Pancreas (tissue), 10 donors: Measurements from ENCODE around the gene FRMD5. TPM values are rescaled to one million over a fixed set of nuclear protein-coding genes. Genes with fewer than 3 reads are reported as not detected.

ENCODE experiments used
- ATAC-seq, 4 donors: fragments of 200-7000 bp; cut with Tn5 transposase; one replicate each; pipeline versions ENCODE4 v1.8.0 to v1.9.1; 2020; ENCODE audit warnings: mild to moderate bottlenecking in 4 of 4, moderate library complexity in 4 of 4
- DNase-seq, 6 donors: peaks; one replicate each; pipeline ENCODE4 v3.0.0-alpha.2; 2020
- FAIRE-seq: peaks from 2 replicates; lab custom pipeline; 2012; peaks lifted over from hg19 to GRCh38; lab: Jason Lieb, UNC
- H3K27ac ChIP-seq, 4 donors: fragments of 200-600 bp; sonication (generic); 1 replicate in 3 of 4; 2 replicates in 1 of 4; pipeline versions ENCODE4 v1.5.0 to v1.8.0; 2020
- H3K27me3 ChIP-seq, 4 donors: fragments of 200-600 bp; one replicate each; pipeline ENCODE4 v1.8.0; 2021
- H3K36me3 ChIP-seq, 3 donors: fragments of 200-600 bp; sonication (generic) in 1 of 3; one replicate each; pipeline versions ENCODE4 v1.5.0 to v1.8.0; 2020 to 2021
- H3K4me1 ChIP-seq, 3 donors: fragments of 200-600 bp; one replicate each; pipeline ENCODE4 v1.8.0; 2021
- H3K4me3 ChIP-seq, 4 donors: fragments of 200-600 bp; sonication (generic) in 2 of 4; one replicate each; pipeline versions ENCODE4 v1.5.0 to v1.8.0; 2020 to 2021
- H3K9me3 ChIP-seq, 4 donors: fragments of 200-600 bp; one replicate each; pipeline ENCODE4 v1.8.0; 2021
- CTCF ChIP-seq, 4 donors: fragments of 200-600 bp; sonication (generic) in 3 of 4; IDR thresholded peaks; one replicate each; pipeline versions ENCODE4 v1.5.0 to v1.8.0; 2021; ENCODE audit warnings: antibody characterized with exemption in 4 of 4
- WGBS, 2 donors: extraction: QIAGEN DNeasy Blood & Tissue Kit; methylation state at CpG; one replicate each; pipeline ENCODE4 v1.1.7; 2013; 5-methylcytosine and 5-hydroxymethylcytosine counted together
- intact Hi-C, 3 donors: fragments of 100-400 bp; cut with DNase I; formaldehyde crosslinking; loops; one replicate each; pipeline versions ENCODE4 v1.11.1 to v1.14.2; 2022
- polyA plus RNA-seq, 2 donors: library from polyadenylated mRNA; stranded (reverse); fragments of 200-250 nt; gene quantifications; one replicate each; pipeline ENCODE4 v1.2.3, GENCODE V29; 2013
- total RNA-seq, 6 donors: library from RNA; stranded (reverse); fragmentation: NEBNext Ultra II Directional in 4 of 6; extraction: Animal tissue kit (Norgen Biotek cat#: 25700) in 4 of 6; gene quantifications; one replicate each; pipeline versions ENCODE4 v1.2.1 to v1.2.4, GENCODE V29; 2021 to 2023
- donor health status: healthy with polysubstance abuse.
- donor health status: DM: no; HTN: no; CAD: no; lungs with moderate emphysema.
- donor health status: DM: no; HTN: no; CAD: no.
- donor health status: control.
- donor health status: control.
- donor health status: Bipolar disorder and iron deficiency.
- donor health status: DM: yes; HTN: yes; CAD: no.
- donor health status: DM: no; HTN: no; CAD: no.
- donor health status: DM: no; HTN: no; CAD: no.
- donor health status: DM: yes; HTN: yes; CAD: no.

The FRMD5 gene
- total and polyA plus RNA-seq, 8 donors = 0.04 to 1.5 (median 0.35) TPM; not detected in 1

- no peak for FAIRE-seq
- WGBS, 2 donors = 84 to 89% methylated on average over 6 of the region's 6 CpGs
- DNase-seq = no peak
- ATAC-seq = no peak
- Histone ChIP-seq H3K27ac (no peak overlapping the region), H3K27me3 (no peaks in the 10 kb centered on the region), H3K4me1 (no peaks in the 10 kb centered on the region), H3K36me3 (no peaks in the 10 kb centered on the region), H3K9me3 (no peaks in the 10 kb centered on the region), H3K4me3 (no peak overlapping the region)
- intact Hi-C loops = no loop called here
- TF ChIP-seq CTCF (IDR thresholded peaks at IDR 0.05) = no peak
These were observed 260.6 kb downstream of the FRMD5 start for GRCh38 chr15:43934480-43934879.

- Histone ChIP-seq H3K9me3 (no peaks in the 10 kb centered on the region), H3K4me1 (no peaks in the 10 kb centered on the region), H3K27ac (no peak overlapping the region), H3K27me3 (no peaks in the 10 kb centered on the region), H3K36me3 (no peaks in the 10 kb centered on the region), H3K4me3 (no peak overlapping the region)
- ATAC-seq (no peak), FAIRE-seq (no peak), DNase-seq (no peak)
- WGBS, 2 donors = 51 to 52% methylated on average over 3 of the region's 3 CpGs
- intact Hi-C loops = no loop called here
- TF ChIP-seq CTCF (IDR thresholded peaks at IDR 0.05) = no peak
These were observed 262.2 kb downstream of the FRMD5 start for GRCh38 chr15:43932907-43933306.

GRCh38 chr15:43931790-43932435 is 263.2 kb downstream of the FRMD5 start:
- no peaks in the 10 kb centered on the region for H3K36me3 ChIP-seq
- no peak for TF ChIP-seq CTCF (IDR thresholded peaks at IDR 0.05)
- no peaks in the 10 kb centered on the region for H3K4me1 ChIP-seq
- H3K4me3 ChIP-seq = no peak overlapping the region
- H3K27me3 ChIP-seq = no peaks in the 10 kb centered on the region
- ATAC-seq (no peak), DNase-seq (no peak), FAIRE-seq (no peak)
- no peaks in the 10 kb centered on the region for H3K9me3 ChIP-seq
- H3K27ac ChIP-seq = no peak overlapping the region
- intact Hi-C loops = no loop called here
- 66 to 74% methylated on average over 3 of the region's 3 CpGs for WGBS, 2 donors

- Histone ChIP-seq H3K4me3 (no peak overlapping the region), H3K9me3 (no peaks in the 10 kb centered on the region), H3K36me3 (no peaks in the 10 kb centered on the region), H3K27me3 (no peaks in the 10 kb centered on the region), H3K27ac (no peak overlapping the region), H3K4me1 (no peaks in the 10 kb centered on the region)
- intact Hi-C loops = no loop called here
- WGBS, 2 donors = 69 to 73% methylated on average over 3 of the region's 3 CpGs
- DNase-seq (no peak), ATAC-seq (no peak), FAIRE-seq (no peak)
- TF ChIP-seq CTCF (IDR thresholded peaks at IDR 0.05) = no peak
These were observed 264.0 kb downstream of the FRMD5 start for GRCh38 chr15:43931119-43931518.

- FAIRE-seq (no peak), DNase-seq (no peak), ATAC-seq (no peak)
- no peaks in the 10 kb centered on the region for H3K9me3 ChIP-seq
- intact Hi-C loops = no loop called here
- H3K27me3 ChIP-seq = no peaks in the 10 kb centered on the region
- WGBS, 2 donors = 90% methylated on average over 5 of the region's 5 CpGs
- no peak for TF ChIP-seq CTCF (IDR thresholded peaks at IDR 0.05)
- no peaks in the 10 kb centered on the region for H3K36me3 ChIP-seq
- H3K27ac ChIP-seq = no peak overlapping the region
- H3K4me3 ChIP-seq = no peak overlapping the region
- no peaks in the 10 kb centered on the region for H3K4me1 ChIP-seq
These were observed 264.5 kb downstream of the FRMD5 start for GRCh38 chr15:43930556-43930955.
